H1 (cell line): Measurements from ENCODE around the gene TEDC1. TPM values are rescaled to one million over a fixed set of nuclear protein-coding genes. Genes with fewer than 3 reads are reported as not detected.
A peak's percentile ranks its signal among the peaks of the same experiment; 100 is the strongest.

Experiments used
- CTCF ChIA-PET: fragments of 300-600 bp; sonication (Branson Sonifier 250); formaldehyde crosslinking; loops from one replicate; lab custom pipeline; 2021; ENCODE audit not compliant: partially characterized antibody; lab: Charles Lee
- POLR2A ChIA-PET: fragments of 300-600 bp; sonication (Branson Sonifier 250); formaldehyde crosslinking; loops from one replicate; lab custom pipeline; 2021; ENCODE audit warnings: inconsistent platforms; ENCODE audit not compliant: partially characterized antibody; lab: Charles Lee
- DNase-seq, 2 experiments: peaks; one replicate each; pipeline versions ENCODE4 v3.0.0 to v3.0.0-alpha.2; 2010 to 2022; ENCODE audit warnings: low spot score in 2 of 2, low read depth in 1 of 2, mixed read lengths in 1 of 2
- FAIRE-seq: peaks from 2 replicates; lab custom pipeline; 2011; peaks lifted over from hg19 to GRCh38; lab: Jason Lieb, UNC
- H2AFZ ChIP-seq: 2 replicates; pipeline ENCODE4 v1.8.1; 2012; ENCODE audit warnings: low read length, inconsistent platforms
- H2AK5ac ChIP-seq: 2 replicates; pipeline ENCODE4 v1.6.1; 2013; ENCODE audit warnings: low read depth, low read length
- H2BK120ac ChIP-seq: replicated peaks from 2 replicates; pipeline ENCODE3; 2013; ENCODE audit warnings: low read depth, low read length, inconsistent platforms
- H2BK12ac ChIP-seq: 2 replicates; pipeline ENCODE4 v1.6.1; 2013; ENCODE audit warnings: low read depth, low read length
- H2BK15ac ChIP-seq: 2 replicates; pipeline ENCODE4 v1.6.1; 2013; ENCODE audit warnings: low read length
- H2BK20ac ChIP-seq: 2 replicates; pipeline ENCODE4 v1.6.1; 2013; ENCODE audit warnings: low read length
- H2BK5ac ChIP-seq: 2 replicates; pipeline ENCODE4 v1.6.1; 2013; ENCODE audit warnings: low read depth, low read length
- H3K14ac ChIP-seq: 2 replicates; pipeline ENCODE4 v1.6.1; 2013; ENCODE audit warnings: inconsistent platforms; ENCODE audit not compliant: insufficient read length
- H3K18ac ChIP-seq: 2 replicates; pipeline ENCODE4 v1.6.1; 2013; ENCODE audit warnings: low read length; ENCODE audit errors: extremely low read depth
- H3K23ac ChIP-seq: 2 replicates; pipeline ENCODE4 v1.6.1; 2013; ENCODE audit warnings: inconsistent platforms; ENCODE audit not compliant: insufficient read length
- H3K23me2 ChIP-seq: 2 replicates; pipeline ENCODE4 v1.6.1; 2013; ENCODE audit warnings: low read depth, low read length
- H3K27ac ChIP-seq: 2 replicates; pipeline ENCODE4 v1.6.1; 2011; ENCODE audit warnings: low read depth, low read length, inconsistent platforms
- H3K27me3 ChIP-seq, 4 experiments: replicated peaks in 1 of 4; 1 replicate in 1 of 4; 2 replicates in 3 of 4; pipeline versions ENCODE4 v1.6.1 to v1.8.1; 2011 to 2013; ENCODE audit warnings: low read length in 3 of 4, mild to moderate bottlenecking in 3 of 4, inconsistent platforms in 2 of 4, mixed read lengths in 2 of 4, moderate library complexity in 1 of 4; ENCODE audit not compliant: control insufficient read depth in 3 of 4, insufficient read depth in 3 of 4; ENCODE audit errors: extremely low read depth in 1 of 4
- H3K36me3 ChIP-seq, 4 experiments: 2 replicates each; pipeline versions ENCODE4 v1.6.1 to v1.8.1; 2011 to 2013; ENCODE audit warnings: mild to moderate bottlenecking in 4 of 4, low read length in 3 of 4, moderate library complexity in 2 of 4, control low read depth in 1 of 4, inconsistent platforms in 1 of 4; ENCODE audit not compliant: insufficient read depth in 4 of 4, control insufficient read depth in 2 of 4
- H3K4ac ChIP-seq: replicated peaks from 2 replicates; pipeline ENCODE3; 2013; ENCODE audit warnings: low read length, low read depth, mixed read lengths, inconsistent platforms; ENCODE audit not compliant: insufficient read length
- H3K4me1 ChIP-seq, 4 experiments: replicated peaks in 1 of 4; 1 replicate in 1 of 4; 2 replicates in 3 of 4; pipeline versions ENCODE4 v1.6.1 to v1.8.1; 2011 to 2013; ENCODE audit warnings: low read length in 3 of 4, inconsistent platforms in 2 of 4, mixed read lengths in 1 of 4; ENCODE audit not compliant: insufficient read depth in 4 of 4, control insufficient read depth in 3 of 4
- H3K4me2 ChIP-seq, 2 experiments: 2 replicates each; pipeline versions ENCODE4 v1.6.1 to v1.8.1; 2011 to 2013; ENCODE audit warnings: low read depth in 2 of 2, low read length in 2 of 2, control low read depth in 1 of 2, inconsistent platforms in 1 of 2, mild to moderate bottlenecking in 1 of 2; ENCODE audit not compliant: insufficient read depth in 1 of 2
- H3K4me3 ChIP-seq, 4 experiments: fragments of 200-600, 300-600 bp in 1 of 4; sonication (generic), shearing (Covaris generic), sonication (Bioruptor Twin) in 1 of 4; 2 replicates each; pipeline versions ENCODE4 v1.5.1 to v1.8.1; 2011 to 2016; ENCODE audit warnings: low read length in 4 of 4, low read depth in 3 of 4, control low read depth in 2 of 4, inconsistent platforms in 2 of 4, mild to moderate bottlenecking in 2 of 4, mixed read lengths in 1 of 4, moderate library complexity in 1 of 4; ENCODE audit not compliant: insufficient read depth in 2 of 4; ENCODE audit errors: extremely low read depth in 1 of 4
- H3K56ac ChIP-seq: replicated peaks from 2 replicates; pipeline ENCODE3; 2013; ENCODE audit warnings: low read depth, mild to moderate bottlenecking, mixed read lengths, low read length, inconsistent platforms; ENCODE audit not compliant: insufficient read length
- H3K79me1 ChIP-seq: 2 replicates; pipeline ENCODE4 v1.6.1; 2013; ENCODE audit warnings: low read depth, low read length, control low read depth
- H3K79me2 ChIP-seq, 2 experiments: 2 replicates each; pipeline versions ENCODE4 v1.6.1 to v1.8.1; 2012 to 2013; ENCODE audit warnings: low read length in 2 of 2, mild to moderate bottlenecking in 2 of 2, inconsistent platforms in 1 of 2; ENCODE audit not compliant: insufficient read depth in 2 of 2, control insufficient read depth in 1 of 2
- H3K9ac ChIP-seq, 4 experiments: replicated peaks in 1 of 4; 1 replicate in 1 of 4; 2 replicates in 3 of 4; pipeline versions ENCODE4 v1.6.1 to v1.8.1; 2011 to 2013; ENCODE audit warnings: low read depth in 3 of 4, low read length in 3 of 4, control low read depth in 2 of 4, mild to moderate bottlenecking in 2 of 4, moderate library complexity in 2 of 4, inconsistent platforms in 1 of 4; ENCODE audit errors: extremely low read depth in 1 of 4
- H3K9me3 ChIP-seq, 2 experiments: 2 replicates each; pipeline versions ENCODE4 v1.6.1 to v1.8.1; 2012 to 2013; ENCODE audit warnings: mild to moderate bottlenecking in 2 of 2, moderate library complexity in 2 of 2, control low read depth in 1 of 2, inconsistent platforms in 1 of 2, low read depth in 1 of 2, low read length in 1 of 2, mixed read lengths in 1 of 2; ENCODE audit not compliant: insufficient read depth in 2 of 2
- H4K20me1 ChIP-seq, 2 experiments: replicated peaks in 1 of 2; 2 replicates each; pipeline versions ENCODE3 to v1.8.1; 2011 to 2013; ENCODE audit warnings: inconsistent platforms in 2 of 2, low read length in 2 of 2, mild to moderate bottlenecking in 1 of 2; ENCODE audit not compliant: insufficient read depth in 2 of 2, control insufficient read depth in 1 of 2
- H4K5ac ChIP-seq: 2 replicates; pipeline ENCODE4 v1.6.1; 2013; ENCODE audit warnings: low read length, low read depth, mixed read lengths, inconsistent platforms; ENCODE audit not compliant: insufficient read length
- H4K8ac ChIP-seq: 2 replicates; pipeline ENCODE4 v1.8.0; 2013; ENCODE audit warnings: mild to moderate bottlenecking, moderate library complexity, low read length, inconsistent platforms; ENCODE audit not compliant: insufficient read depth; ENCODE audit errors: extremely low read depth
- H4K91ac ChIP-seq: replicated peaks from 2 replicates; pipeline ENCODE3; 2013; ENCODE audit warnings: low read length, mixed read lengths, inconsistent platforms; ENCODE audit not compliant: insufficient read length
- WGBS, 2 experiments: shearing (Covaris generic) in 1 of 2; methylation state at CpG; one replicate each; pipeline versions ENCODE4 v1.1.6 to v1.1.7; 2013 to 2015; ENCODE audit warnings: low lambda C conversion rate in 2 of 2, mixed read lengths in 2 of 2, inconsistent platforms in 1 of 2, low coverage in 1 of 2, missing lambda C conversion rate in 1 of 2; ENCODE audit not compliant: insufficient replicate concordance in 2 of 2, insufficient coverage in 1 of 2, insufficient read length in 1 of 2; ENCODE audit errors: extremely low coverage in 1 of 2, missing lambda C conversion rate in 1 of 2; 5-methylcytosine and 5-hydroxymethylcytosine counted together
- polyA plus RNA-seq, 7 experiments: library from polyadenylated mRNA; depleted of rRNA in 3 of 7; stranded (reverse) in 5 of 7; unstranded in 2 of 7; fragments of >200 nt in 5 of 7; fragments of 200-250 nt in 2 of 7; gene quantifications; 1 replicate in 5 of 7; 2 replicates in 1 of 7; 4 replicates in 1 of 7; pipeline versions ENCODE4 v1.2.1 to v1.2.3, GENCODE V29; 2011 to 2013; ENCODE audit warnings: missing spikeins in 2 of 7, mixed read lengths in 2 of 7
- total RNA-seq: library from RNA; stranded (reverse); fragmentation: NEBNext Ultra II Directional; extraction: Animal tissue kit (Norgen Biotek cat#: 25700); gene quantifications from 2 replicates; pipeline ENCODE4 v1.2.1, GENCODE V29; 2021
- TF ChIP-seq, protein P1 (sequence below): IDR thresholded peaks from 2 replicates; pipeline ENCODE4 v1.6.1; 2011; ENCODE audit warnings: low read depth, mild to moderate bottlenecking, low read length; ENCODE audit not compliant: insufficient read depth
- TF ChIP-seq, protein P2 (sequence below): IDR thresholded peaks from 2 replicates; pipeline ENCODE4 v1.6.1; 2012; ENCODE audit warnings: low read length, inconsistent platforms

Gene TEDC1
- total and polyA plus RNA-seq, 2 of the 8 experiments (the other 6 are each of a cell fraction or from before 2014, with no cell fraction given), result 5.6 to 14.8 TPM

DNA sequence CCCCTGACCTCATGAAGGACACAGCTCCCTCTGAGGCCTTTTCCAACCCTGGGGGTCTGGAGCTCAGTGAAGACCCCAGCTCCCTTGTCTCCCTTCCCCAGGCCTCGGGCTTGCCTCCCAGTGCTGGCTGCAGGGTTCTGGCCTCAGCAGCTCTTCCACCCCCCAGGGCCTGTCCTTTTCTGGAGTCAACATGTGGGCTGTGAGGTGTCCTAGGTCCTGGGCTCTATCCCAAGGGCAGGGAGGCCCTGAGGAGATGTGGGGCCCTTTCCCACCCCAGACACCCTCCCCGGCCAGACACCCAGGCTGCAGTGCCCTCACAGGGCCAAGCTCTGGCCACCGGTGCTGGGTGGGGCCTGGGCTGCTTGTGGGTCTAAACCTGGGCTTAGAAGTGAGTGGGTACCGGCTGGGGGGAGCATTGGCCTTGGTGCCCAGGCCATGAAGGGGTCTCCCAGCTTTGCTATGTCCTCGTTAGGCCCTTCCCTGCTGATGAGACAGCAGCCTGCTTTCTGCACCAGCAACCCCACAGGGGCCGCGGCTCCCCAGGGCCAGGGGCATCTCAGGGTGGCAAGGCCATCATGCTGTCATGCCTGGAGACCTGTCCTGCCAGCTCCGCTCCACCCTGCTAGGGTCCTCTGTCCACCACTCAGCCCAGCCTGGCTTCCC lies 19.1 kb upstream of the TEDC1 start:
- no peak overlapping the region for H3K4me2 ChIP-seq
- no peak overlapping the region for H2AK5ac ChIP-seq
- no peak overlapping the region for H3K18ac ChIP-seq
- no peak overlapping the region for H2BK12ac ChIP-seq
- H3K79me2 ChIP-seq, result no peaks in the 10 kb centered on the region
- H2AFZ ChIP-seq, result no peak overlapping the region
- H3K27me3 ChIP-seq, result peaks cover 20 to 29% (median 23%) of the 10 kb centered on the region in 4 experiments; a peak in 6 of 7 replicates
- no peak overlapping the region for H2BK120ac ChIP-seq
- no peak overlapping the region; the same call in 1 of the 2 replicates for H4K8ac ChIP-seq
- no peak for DNase-seq
- peaks cover 0 to 29% (median 18%) of the 10 kb centered on the region in 4 experiments; a peak in 6 of 7 replicates for H3K4me1 ChIP-seq
- 85% methylated on average over 8 of the region's 8 CpGs; no CpG with 5 or more reads in 1 of the 2 experiments for WGBS, 2 experiments
- H3K4me3 ChIP-seq, result no peak overlapping the region
- H3K9me3 ChIP-seq, result no peaks in the 10 kb centered on the region
- no peak overlapping the region for H4K91ac ChIP-seq
- H3K9ac ChIP-seq, result no peak overlapping the region
- H3K14ac ChIP-seq, result no peak overlapping the region
- TF ChIP-seq, protein P1, sequence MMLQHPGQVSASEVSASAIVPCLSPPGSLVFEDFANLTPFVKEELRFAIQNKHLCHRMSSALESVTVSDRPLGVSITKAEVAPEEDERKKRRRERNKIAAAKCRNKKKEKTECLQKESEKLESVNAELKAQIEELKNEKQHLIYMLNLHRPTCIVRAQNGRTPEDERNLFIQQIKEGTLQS, result no peak
- TF ChIP-seq, protein P2, sequence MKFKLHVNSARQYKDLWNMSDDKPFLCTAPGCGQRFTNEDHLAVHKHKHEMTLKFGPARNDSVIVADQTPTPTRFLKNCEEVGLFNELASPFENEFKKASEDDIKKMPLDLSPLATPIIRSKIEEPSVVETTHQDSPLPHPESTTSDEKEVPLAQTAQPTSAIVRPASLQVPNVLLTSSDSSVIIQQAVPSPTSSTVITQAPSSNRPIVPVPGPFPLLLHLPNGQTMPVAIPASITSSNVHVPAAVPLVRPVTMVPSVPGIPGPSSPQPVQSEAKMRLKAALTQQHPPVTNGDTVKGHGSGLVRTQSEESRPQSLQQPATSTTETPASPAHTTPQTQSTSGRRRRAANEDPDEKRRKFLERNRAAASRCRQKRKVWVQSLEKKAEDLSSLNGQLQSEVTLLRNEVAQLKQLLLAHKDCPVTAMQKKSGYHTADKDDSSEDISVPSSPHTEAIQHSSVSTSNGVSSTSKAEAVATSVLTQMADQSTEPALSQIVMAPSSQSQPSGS, result no peak
- no peak for FAIRE-seq
- H3K4ac ChIP-seq, result no peak overlapping the region
- ChIA-PET POLR2A (interaction anchor here (0.9 to 2.1 kb wide), 6 partner anchors 9 to 57 kb away, joined by 3 to 6 read pairs (median 4); no protein-coding TSS in a partner anchor), CTCF (interaction anchor here (0.6 to 5.3 kb wide), 28 partner anchors 10 to 1752 kb away, joined by 3 to 70 read pairs (median 4); partner anchors contain the start of gene CRIP1)
- H3K56ac ChIP-seq, result no peak overlapping the region
- H4K5ac ChIP-seq, result no peak overlapping the region
- H4K20me1 ChIP-seq, result peaks cover 9 to 34% of the 10 kb centered on the region in 2 experiments
- H2BK15ac ChIP-seq, result no peak overlapping the region
- peaks cover 0 to 24% (median 3%) of the 10 kb centered on the region in 4 experiments; a peak in 5 of 8 replicates for H3K36me3 ChIP-seq
- H2BK20ac ChIP-seq, result no peak overlapping the region
- H3K23me2 ChIP-seq, result peaks cover 14% of the 10 kb centered on the region; the same call in 1 of the 2 replicates
- 0 out of 2 replicates have a peak overlapping the region, but pooled peaks have one; percentile 35 for H2BK5ac ChIP-seq
- no peak overlapping the region for H3K27ac ChIP-seq
- no peak overlapping the region for H3K23ac ChIP-seq
- H3K79me1 ChIP-seq, result no peaks in the 10 kb centered on the region
